Bladder microvascular endothelial cell (primary cell): ENCODE data around the gene FIG4. TPM values are rescaled to one million over a fixed set of nuclear protein-coding genes. Genes with fewer than 3 reads are reported as not detected.

Source experiments
- total RNA-seq: library from RNA; depleted of rRNA; stranded (reverse); fragments of >200 nt; gene quantifications from 2 replicates; pipeline ENCODE4 v1.2.3, GENCODE V29; 2014

Gene FIG4
- total RNA-seq, result 9.2 and 15.2 TPM in 2 replicates

GRCh38 chr6:109690737-109691621, at the start of gene FIG4, which contains the start of gene AK9:
FIG4 (plus strand) TSS chr6:109691296; CDS start chr6:109691436, 140 bp downstream.
AK9 (minus strand) TSS chr6:109691202; CDS start chr6:109675745, 15,457 bp downstream.

Other genes with a start within 250 kb of the FIG4 start
- gene MICAL1, start 235.5 kb upstream of the FIG4 start, total RNA-seq, result 21.1 and 28.3 TPM in 2 replicates
- gene ZBTB24, start 208.1 kb upstream of the FIG4 start, total RNA-seq, result 3.6 and 6.2 TPM in 2 replicates
- gene AK9, start 94 bp upstream of the FIG4 start, total RNA-seq, result 2.8 and 7.6 TPM in 2 replicates